ENCODE results near the gene HOXA9.

HOXA9 gene

GRCh38 chr7:27112955-27113949, 52.1 kb downstream of the HOXA9 start:
- no peak for DNase-seq (ENCODE audit: low read depth, low spot score)

Measured in iPS DF 19.7 (cell line).